ENCODE data around the gene VTI1B.

Gene VTI1B

DNA sequence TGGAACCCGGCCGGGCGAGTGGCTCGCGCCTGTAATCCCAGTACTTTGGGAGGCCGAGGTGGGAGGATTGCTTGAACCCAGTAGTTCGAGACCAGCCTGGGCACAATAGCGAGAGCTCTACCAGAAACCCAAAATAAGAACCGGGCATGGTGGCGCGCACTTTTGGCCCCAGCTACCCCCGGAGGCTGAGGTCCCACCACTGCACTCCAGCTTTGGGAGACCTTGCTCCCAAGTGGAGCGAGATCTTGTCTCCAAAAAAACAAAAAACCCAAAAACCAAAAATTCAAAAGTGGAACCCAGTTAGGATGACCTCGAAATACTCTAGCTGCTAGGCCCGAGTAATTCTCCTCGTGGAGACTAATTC lies 769 bp upstream of the VTI1B start:
- no peak for DNase-seq

DNA sequence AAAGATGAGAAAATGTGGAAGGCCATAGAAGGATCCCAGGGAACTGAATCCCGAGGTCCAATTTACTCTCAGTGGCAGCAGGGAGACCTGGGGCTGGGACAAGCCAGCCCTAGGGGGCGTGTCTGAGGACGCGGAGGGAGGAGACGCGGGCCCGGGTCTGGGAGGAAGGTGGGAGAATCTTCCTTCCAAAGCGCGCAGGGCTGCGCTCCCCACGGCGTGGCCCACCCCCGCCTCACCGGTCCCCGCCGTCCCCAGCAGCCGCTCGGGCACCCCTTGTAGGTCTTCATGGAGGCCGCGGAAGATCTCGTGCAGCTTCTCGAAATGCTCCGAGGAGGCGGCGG lies 323 bp downstream of the VTI1B start:
- DNase-seq: peak; percentile 12

DNA sequence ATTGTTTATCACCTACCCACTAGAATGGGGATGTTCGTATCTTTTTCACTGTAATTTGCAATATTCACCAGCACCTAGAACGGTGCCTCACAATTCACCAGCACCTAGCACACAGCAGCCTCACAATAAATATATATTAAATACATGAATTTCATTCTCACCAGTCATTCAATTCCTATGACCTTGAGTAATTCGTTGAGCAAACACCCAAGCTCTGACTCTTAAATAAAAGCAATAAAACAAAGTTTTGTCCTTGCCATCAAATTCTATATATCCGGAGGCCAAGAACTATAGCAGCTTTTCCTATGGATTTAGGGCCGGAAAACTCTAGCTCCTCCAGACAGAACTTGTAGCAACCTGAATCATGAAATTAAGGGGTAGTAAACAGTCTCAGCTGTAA lies 981 bp downstream of the VTI1B start:
- DNase-seq: no peak

GRCh38 chr14:67668559-67668958 lies 5.9 kb downstream of the VTI1B start:
- no peak for DNase-seq

GRCh38 chr14:67666750-67667449 lies 7.5 kb downstream of the VTI1B start:
- no peak for DNase-seq

DNA sequence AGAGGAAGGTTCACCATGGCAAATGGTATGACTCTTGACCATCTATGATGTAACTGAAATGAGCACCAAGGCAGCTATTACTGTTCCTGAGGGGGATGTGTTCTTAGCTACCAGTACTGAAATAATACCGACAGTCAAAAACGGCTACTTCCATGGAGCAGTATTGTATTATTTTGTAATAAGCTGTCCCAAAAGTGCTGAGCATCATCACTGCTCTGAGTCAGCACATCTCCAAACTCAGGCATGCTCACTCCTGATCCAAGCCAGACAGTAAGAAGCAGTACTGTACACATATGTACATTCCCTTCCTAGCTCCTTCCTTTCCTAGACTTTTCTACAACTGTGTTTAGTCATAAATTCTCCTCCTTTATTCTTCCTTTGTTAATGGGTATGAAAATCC lies 8.6 kb downstream of the VTI1B start:
- DNase-seq: no peak

GRCh38 chr14:67663633-67664032 lies 10.8 kb downstream of the VTI1B start:
- DNase-seq: no peak

GRCh38 chr14:67653651-67654280 lies 20.7 kb downstream of the VTI1B start:
- no peak for DNase-seq

- DNase-seq: no peak
Measured at GRCh38 chr14:67652189-67652588, 22.2 kb downstream of the VTI1B start.

- DNase-seq: no peak
Measured at GRCh38 chr14:67650694-67651093, 23.7 kb downstream of the VTI1B start.

DNA sequence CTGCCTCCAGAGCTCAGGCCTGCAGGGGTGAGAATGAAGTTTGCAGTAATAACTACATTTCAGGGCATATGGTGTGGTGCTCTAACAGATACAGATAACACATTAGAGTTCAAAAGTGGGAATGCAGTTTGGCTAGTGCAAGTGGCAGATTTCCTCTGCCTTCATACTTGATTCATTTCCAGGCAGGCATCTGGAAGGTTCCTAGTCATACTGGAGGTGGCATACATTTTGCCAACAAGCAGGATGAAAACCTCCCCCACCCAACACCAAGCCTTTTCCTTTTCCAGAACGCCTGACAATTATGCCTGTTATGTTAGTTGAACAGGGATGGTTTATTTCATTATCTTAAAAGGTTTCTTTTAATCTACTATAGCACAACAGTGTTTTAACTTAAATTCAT lies 24.3 kb downstream of the VTI1B start:
- no peak for DNase-seq

- DNase-seq: no peak
Measured at GRCh38 chr14:67646131-67646530, 28.3 kb downstream of the VTI1B start.

DNA sequence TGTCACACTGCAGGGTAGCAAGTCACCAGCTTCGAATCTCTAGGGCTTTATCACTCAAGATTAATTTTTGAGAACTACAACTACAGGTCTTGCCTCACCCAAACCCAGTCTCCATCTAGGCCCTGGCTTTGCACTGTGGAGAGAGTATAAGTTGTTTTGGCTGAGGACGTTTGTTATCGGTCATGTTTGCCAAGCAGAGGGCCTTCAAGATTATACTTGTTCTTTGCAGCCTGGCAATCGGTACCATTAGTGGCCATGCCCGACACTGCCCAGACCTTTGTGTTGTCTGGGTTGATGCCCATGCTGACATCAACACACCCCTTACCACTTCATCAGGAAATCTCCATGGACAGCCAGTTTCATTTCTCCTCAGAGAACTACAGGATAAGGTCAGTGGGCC lies 29.0 kb downstream of the VTI1B start:
- DNase-seq: no peak

GRCh38 chr14:67644428-67644827 lies 30.0 kb downstream of the VTI1B start:
- no peak for DNase-seq

DNA sequence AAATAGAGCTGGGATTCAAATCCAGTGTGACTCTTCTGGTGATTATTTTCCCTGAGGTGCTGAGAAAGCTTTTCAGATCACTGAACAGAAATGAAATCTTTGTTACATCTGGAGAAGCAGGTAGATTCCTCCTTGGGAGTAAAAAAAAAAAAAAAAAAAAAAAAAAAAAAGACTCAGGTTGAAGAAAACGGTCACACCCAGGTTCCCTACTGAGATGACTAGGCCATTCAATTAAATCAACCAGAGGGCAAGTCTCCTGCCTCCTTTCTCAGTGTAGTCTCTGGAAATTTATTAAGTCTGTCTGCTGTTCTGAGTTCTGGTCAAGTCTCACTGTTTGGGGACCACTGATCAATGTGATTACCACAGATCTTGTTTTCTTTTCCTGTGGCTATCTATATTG lies 30.7 kb downstream of the VTI1B start:
- DNase-seq: no peak

GRCh38 chr14:67641902-67642749 lies 32.3 kb downstream of the VTI1B start:
- no peak for DNase-seq

- DNase-seq: no peak
Measured at GRCh38 chr14:67641480-67641879, 33.0 kb downstream of the VTI1B start.

GRCh38 chr14:67638642-67639041 lies 35.8 kb downstream of the VTI1B start:
- no peak for DNase-seq

DNA sequence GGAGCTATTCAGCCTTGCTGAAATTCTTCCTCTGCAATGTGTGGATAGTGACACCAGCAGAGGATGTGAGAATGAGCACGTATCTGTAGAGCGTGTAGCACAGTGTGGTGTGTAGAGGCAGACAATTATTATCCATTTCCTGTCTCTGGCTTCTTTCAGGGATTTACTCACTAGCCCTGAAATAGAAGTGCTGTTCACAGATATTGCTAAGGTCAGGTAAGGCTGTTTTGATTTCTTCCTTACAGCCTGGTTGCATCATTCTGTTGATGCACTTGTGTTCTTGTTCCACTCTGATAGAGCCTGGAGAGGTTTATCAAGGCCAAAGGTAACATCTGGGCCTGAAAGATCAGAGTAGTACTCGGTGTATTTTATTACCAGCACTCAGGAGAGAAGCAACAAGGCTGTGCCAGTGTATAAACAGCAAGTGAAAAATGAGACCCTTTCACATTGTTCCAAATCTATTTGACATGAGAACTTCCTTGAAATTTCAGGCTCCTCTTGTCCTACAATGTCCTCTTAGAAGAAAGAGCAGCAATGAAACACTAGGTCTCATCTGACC lies 38.0 kb downstream of the VTI1B start:
- no peak for DNase-seq

GRCh38 chr14:67633451-67634147 lies 40.8 kb downstream of the VTI1B start:
- DNase-seq: no peak

GRCh38 chr14:67630938-67631337 lies 43.5 kb downstream of the VTI1B start:
- DNase-seq: no peak

DNA sequence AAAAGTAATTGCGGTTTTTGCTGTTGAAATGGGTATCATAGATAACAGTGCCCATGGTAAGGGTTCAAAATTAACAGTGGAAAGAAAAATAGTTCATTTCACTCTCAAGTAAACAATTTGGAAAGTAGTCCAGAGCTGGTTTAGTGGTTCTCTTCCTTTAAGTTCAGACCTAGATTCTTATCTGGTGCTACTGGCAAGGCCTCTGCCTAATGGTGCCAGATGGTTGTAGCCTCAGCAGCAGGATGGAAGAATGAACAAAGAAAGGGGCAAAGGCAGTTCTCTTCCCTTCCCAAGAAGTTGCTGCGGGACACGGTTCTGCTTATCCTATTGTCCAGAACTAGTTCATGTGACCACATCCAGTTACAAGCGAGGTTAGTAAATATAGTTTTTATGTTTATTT lies 44.2 kb downstream of the VTI1B start:
- DNase-seq: no peak

- no peak for DNase-seq
Measured at GRCh38 chr14:67627519-67627918, 46.9 kb downstream of the VTI1B start.

Data from NCI-H774 (cell line).